HepG2 (cell line): ENCODE results near the gene TBC1D22A.

Source experiments
- ARNT ChIP-seq: fragments of 450-650 bp; IDR thresholded peaks from 2 replicates; pipeline ENCODE4 v1.6.1; 2017
- CEBPB ChIP-seq: IDR thresholded peaks from 2 replicates; pipeline ENCODE4 v1.6.1; 2011; ENCODE audit warnings: low read depth, low read length, improper control_type of control experiment, borderline replicate concordance
- GATAD2A ChIP-seq: IDR thresholded peaks from 2 replicates; pipeline ENCODE4 v1.6.1; 2016
- RBFOX2 ChIP-seq: fragments of 200-400 bp; formaldehyde crosslinking; IDR thresholded peaks from 2 replicates; pipeline ENCODE4 v1.6.1; 2017; ENCODE audit warnings: low read depth, mild to moderate bottlenecking, low read length
- SOX5 ChIP-seq: IDR thresholded peaks from 2 replicates; pipeline ENCODE4 v1.6.1; 2016; ENCODE audit warnings: borderline replicate concordance
- ZNF292 ChIP-seq: sonication (generic); formaldehyde crosslinking; IDR thresholded peaks from 2 replicates; pipeline ENCODE4 v1.8.1; 2022; ENCODE audit warnings: mild to moderate bottlenecking, low read depth, missing genetic modification reagents, borderline replicate concordance

DNA sequence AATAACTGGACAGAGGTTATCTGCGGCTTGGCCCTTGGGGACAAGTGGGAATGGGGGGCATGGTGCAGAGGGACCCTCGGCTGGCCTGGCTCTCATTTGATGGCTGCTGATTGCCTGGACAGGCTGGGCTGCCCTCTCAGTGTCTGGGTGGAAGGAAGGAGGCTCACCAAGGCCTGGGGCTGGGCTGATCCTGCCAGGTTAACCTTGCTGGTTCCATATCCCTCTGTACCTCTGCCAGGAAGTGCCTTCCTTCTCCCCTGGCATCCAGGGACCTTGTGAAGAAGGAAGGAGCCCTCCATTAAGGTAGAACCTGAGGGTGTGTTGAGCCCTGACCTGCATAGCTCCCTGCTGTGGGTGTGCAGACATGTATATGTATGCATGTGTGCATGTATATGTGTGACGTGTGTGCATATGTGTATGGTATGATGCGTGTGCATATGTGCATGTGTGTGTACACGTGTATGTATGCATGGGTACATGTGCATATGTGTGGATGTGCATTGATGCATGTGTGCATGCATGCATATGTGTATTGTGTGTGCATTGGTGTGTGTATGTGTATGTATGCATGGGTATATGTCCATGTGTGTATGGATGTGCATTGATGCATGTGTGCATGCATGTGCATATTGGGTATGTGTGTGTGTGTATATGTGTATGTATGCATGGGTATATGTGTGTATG, 433.9 kb downstream of the TBC1D22A start:
- TF ChIP-seq GATAD2A (CRISPR knock-in tag): no peak
- no peak for TF ChIP-seq CEBPB
- TF ChIP-seq SOX5 (CRISPR knock-in tag): no peak
- no peak for TF ChIP-seq RBFOX2
- TF ChIP-seq ARNT: no peak
- no peak for TF ChIP-seq ZNF292 (CRISPR knock-in tag)
